ENCODE data around the gene NTF3. TPM values are rescaled to one million over a fixed set of nuclear protein-coding genes. Genes with fewer than 3 reads are reported as not detected.

Gene NTF3
- total RNA-seq, 1 experiment from 2014 or later = not detected

DNA sequence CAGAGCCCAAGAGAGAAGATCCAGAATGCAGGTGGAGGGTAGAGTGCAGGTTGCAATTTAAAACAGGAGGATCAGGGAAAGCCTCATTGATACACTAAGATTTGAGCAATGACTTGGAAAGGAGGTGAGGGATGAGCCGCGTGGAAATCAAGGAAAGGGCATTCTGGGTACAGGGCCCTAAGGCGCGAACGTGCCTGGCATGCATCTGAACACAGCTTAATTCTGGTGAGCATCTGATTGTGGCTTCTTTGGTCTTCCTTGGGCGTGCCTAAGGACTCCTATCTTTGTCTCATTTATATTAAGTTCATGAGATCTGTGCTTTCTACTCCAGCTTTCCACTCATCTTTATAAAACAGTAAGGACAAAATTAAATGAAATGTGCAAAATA, 79.3 kb downstream of the NTF3 start:
- H3K27me3 ChIP-seq = no peaks in the 10 kb centered on the region
- H3K36me3 ChIP-seq = no peaks in the 10 kb centered on the region
- no peak overlapping the region for H3K4me3 ChIP-seq
- no peaks in the 10 kb centered on the region for H3K9me3 ChIP-seq
- no peak for DNase-seq

DNA sequence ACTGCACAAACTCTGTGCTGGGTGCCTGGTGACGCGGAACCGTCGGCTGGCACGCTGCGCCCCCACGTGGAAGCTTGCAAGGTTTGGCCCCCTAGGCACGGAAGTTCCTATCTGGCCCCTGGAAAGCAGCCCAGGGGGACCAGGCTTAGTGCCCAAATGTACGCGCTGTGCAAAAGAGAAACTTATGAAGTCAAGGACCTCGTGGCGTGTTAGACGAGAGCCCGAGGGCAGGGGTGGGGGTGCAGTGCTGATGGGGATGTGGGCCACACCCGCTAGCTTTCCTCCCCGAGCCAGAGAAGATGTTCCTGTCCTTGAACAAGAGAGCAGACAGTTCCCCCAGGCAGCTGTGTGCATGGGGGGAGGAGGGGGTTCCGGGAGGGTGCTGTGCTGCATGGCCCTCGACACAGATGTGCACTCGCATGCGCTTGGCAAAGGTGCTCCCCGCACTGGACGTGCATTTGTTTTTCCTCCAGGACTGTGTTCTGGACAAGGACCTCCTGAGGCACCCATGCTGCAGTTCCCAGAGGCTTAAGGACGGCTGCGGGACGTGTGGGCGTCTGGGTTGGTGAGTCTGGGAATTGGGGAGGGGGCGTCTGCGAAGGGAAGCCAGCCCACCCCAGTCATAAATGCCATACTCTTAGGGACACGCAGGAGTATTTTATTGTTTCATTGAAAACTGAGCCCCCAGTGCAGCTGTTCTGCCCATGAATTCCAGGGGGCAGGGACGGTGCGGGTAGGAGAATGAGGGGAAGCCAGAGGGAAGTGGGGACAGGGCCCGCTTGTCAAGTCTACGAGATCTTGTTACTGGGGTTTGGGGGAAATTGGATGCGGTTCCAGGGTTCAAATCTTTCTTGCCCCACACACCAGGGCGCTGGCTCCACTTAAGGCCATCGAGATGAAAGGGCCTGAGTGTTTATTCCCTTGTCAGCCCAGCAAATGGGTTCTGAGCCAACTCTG, 80.0 kb downstream of the NTF3 start:
- H3K27me3 ChIP-seq = no peaks in the 10 kb centered on the region
- H3K4me3 ChIP-seq = no peak overlapping the region
- H3K9me3 ChIP-seq = no peaks in the 10 kb centered on the region
- H3K36me3 ChIP-seq = no peaks in the 10 kb centered on the region
- DNase-seq = peak; percentile 37

DNA sequence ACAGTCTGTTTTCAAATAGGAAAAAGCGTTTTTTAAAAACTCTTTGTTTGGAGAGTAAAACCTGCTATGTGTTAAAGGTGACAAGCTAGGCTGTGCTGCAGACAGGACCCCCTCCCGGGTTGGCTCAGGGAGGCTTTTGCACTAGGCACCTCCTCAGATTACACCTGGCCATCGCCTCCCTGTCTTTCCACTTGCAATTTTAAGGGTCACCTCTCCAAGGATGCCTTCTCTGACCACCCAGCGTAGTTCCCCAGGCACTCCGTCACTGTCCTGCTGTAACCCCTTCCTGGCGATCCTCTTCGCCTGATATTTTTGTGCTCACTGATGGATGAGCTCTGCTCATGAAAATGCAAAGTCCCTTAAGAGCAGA, 80.7 kb downstream of the NTF3 start:
- H3K36me3 ChIP-seq = no peaks in the 10 kb centered on the region
- H3K27me3 ChIP-seq = no peaks in the 10 kb centered on the region
- DNase-seq = no peak
- no peak overlapping the region for H3K4me3 ChIP-seq
- H3K9me3 ChIP-seq = no peaks in the 10 kb centered on the region

DNA sequence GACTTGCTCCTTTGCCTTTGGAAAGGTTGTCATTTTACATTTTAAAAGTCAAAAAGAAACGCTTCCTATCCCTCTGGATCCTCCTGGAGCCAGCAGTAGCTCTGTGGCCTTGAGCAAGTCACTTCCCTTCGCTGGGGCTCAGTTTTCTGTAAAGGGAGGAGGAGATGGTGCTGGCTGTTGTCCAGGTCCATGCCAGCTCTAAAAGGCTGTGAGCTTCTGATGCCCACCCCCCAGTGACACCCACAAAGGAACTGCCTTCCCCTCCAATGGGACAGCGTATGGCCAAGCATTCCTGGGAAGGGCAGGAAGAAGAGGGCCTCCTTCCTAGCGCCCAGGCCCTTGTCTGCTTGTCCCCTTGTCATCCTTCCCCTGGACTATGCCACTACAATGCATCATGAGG, 81.5 kb downstream of the NTF3 start:
- Histone ChIP-seq H3K9me3 (no peaks in the 10 kb centered on the region), H3K27me3 (no peaks in the 10 kb centered on the region), H3K36me3 (no peaks in the 10 kb centered on the region), H3K4me3 (no peak overlapping the region)
- DNase-seq = no peak

DNA sequence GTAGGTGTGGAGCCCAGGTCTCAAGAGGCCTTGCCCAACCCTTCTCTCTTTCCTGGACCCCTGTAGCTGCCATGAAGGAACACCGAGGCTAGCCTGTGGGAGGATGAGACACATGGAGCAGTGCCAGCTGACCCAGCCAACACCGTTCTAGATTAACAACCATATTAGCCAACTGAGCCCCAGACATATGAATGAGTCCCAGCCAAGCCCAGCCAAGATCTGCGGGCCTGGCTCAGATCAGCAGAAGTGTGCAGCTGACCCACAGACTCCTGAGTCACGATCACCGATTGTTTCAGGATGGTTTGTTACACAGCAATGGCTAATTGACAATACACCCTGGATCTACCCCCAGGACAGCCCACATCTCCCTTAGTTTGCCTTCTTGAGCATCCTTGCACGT, 82.1 kb downstream of the NTF3 start:
- peak; percentile 20 for DNase-seq
- Histone ChIP-seq H3K27me3 (no peaks in the 10 kb centered on the region), H3K9me3 (no peaks in the 10 kb centered on the region), H3K36me3 (no peaks in the 10 kb centered on the region), H3K4me3 (no peak overlapping the region)

DNA sequence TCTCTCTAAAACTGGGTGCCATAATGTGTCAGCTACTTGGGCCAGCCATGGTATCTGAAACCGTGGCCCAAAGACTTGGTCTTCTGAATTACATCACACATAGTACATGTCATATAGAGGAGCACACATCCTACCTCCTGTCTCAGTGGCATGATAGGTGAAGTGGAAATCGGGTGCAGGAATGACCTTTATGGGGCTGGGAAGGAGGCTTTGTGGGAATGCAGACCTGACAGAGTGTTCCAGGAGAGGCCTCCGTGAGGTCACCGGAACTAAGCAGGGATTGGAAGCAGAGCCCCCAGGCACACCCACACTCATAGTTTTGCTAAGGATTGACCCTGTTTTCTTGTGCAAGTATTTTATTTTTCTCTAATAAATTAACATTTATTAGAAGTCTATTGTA, 82.6 kb downstream of the NTF3 start:
- Histone ChIP-seq H3K27me3 (no peaks in the 10 kb centered on the region), H3K9me3 (no peaks in the 10 kb centered on the region), H3K36me3 (no peaks in the 10 kb centered on the region), H3K4me3 (no peak overlapping the region)
- no peak for DNase-seq

DNA sequence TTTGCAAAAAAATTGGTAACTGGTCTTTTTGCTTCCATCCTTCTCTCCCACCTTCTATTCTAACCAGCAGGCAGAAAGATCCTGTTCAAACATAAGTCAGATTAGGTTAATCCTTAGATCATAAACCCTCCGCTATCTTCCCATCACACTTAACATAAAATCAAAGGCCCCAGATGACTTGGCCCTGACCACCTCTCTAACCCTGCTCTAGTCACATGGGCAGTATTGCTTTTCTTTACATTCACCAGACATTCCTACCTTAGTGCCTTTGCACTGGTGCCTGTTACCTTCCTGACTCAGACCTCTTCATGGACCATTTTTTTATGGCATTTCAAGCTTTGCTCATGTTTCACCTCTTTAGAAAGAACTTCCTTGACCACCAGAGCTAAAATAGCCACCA, 83.5 kb downstream of the NTF3 start:
- H3K36me3 ChIP-seq = no peaks in the 10 kb centered on the region
- H3K27me3 ChIP-seq = no peaks in the 10 kb centered on the region
- no peak for DNase-seq
- H3K9me3 ChIP-seq = no peaks in the 10 kb centered on the region
- no peak overlapping the region for H3K4me3 ChIP-seq

DNA sequence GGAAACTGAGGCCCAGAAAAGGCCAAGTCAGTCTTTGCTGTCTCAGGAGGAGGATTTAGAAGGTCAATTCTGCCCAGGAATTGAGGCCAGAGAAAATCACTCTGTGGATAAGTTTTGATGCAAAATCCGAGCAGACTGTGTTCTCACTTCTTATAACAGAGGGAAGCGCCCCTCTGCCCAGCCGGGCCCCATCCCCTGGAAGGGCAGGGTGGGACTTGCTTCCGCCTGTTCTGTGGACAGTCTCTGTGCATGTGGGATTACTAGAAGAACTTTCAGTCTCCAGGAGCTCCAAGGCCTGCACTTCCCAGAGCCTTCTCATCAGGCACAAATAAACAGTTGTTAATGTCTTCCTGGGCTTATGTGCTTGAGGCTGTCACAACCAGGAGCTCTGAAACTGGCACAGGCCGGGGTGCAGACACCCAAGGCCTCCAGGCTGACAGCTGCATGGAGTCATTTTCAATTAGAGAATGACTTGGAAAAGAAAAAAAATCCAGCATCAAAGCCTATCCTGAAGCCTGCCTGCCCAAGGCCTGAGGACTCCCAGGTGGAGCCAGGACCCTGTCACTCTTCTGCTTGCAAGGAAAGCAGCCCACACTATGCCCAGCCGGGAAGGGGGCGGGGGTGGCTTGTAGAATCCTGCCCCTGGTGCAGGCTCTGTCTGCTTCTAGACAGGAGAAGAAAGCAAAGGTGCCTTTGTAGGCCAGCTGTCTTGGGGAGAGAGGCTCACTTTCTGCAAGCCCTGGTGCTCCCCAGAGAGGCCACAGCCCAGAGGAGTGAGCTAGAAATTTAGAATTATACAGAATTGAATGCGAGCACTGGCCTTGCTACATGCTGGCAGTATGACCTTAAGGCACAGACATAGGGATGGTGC, 84.7 kb downstream of the NTF3 start:
- no peak for DNase-seq
- no peaks in the 10 kb centered on the region for H3K27me3 ChIP-seq
- no peaks in the 10 kb centered on the region for H3K9me3 ChIP-seq
- no peaks in the 10 kb centered on the region for H3K36me3 ChIP-seq
- H3K4me3 ChIP-seq = no peak overlapping the region

DNA sequence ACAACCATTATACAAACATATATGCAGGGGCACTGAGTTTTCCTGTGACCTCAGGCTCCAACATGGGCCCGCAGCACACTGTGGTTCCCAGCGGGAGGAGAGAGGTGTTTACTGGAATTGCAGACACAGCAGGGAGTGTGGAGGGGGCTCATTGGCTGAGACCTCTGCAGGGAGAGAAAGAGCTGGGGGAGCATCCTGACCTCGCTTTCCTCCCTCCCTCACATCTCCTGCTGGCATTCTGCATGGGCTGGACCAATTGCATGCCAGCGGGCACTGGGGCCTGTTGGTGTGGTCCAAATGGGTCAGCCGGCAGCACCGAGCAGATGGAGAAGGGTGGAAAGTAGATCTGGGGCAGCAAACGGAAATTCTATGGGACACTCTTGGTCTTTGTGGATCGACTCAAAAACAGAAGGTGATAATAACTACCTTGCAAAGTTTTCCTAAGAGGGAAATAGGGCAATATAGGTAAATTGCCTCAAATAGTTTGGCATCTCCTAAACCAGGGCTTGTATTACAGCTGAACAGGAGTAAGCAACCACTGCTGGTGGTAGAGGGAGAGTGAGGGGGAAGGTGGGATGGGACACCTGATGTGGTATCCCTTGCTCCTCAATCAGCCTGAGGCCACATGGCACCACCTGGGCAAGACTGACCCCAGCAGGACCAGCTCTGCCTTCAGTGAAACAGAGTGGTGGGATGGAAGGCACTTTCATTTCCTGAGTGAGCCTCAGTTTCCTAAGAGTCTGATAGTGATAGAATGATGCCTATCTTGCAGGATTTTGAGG, 86.9 kb downstream of the NTF3 start:
- Histone ChIP-seq H3K36me3 (no peaks in the 10 kb centered on the region), H3K9me3 (no peaks in the 10 kb centered on the region), H3K27me3 (no peaks in the 10 kb centered on the region), H3K4me3 (no peak overlapping the region)
- DNase-seq = no peak

DNA sequence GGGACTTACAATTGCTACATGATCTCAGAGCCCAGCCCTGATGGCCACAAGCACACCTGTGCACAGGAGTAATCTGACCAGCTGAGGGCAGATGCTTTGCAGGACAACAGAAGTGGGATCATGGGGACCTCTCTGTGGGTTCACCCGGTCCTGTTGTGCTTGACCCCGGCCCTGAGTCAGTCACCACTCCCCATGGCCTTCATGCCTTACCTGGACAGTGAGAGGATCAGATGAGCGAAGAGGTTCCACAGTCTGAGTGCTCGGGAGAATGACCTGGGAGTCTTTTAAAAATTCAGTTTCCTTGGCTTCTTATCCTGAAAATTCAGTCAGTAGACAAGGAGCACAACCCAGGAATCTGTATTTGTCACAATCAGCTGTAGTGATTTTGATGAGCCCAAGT, 88.1 kb downstream of the NTF3 start:
- no peak for DNase-seq
- no peaks in the 10 kb centered on the region for H3K36me3 ChIP-seq
- no peaks in the 10 kb centered on the region for H3K9me3 ChIP-seq
- H3K4me3 ChIP-seq = no peak overlapping the region
- no peaks in the 10 kb centered on the region for H3K27me3 ChIP-seq

DNA sequence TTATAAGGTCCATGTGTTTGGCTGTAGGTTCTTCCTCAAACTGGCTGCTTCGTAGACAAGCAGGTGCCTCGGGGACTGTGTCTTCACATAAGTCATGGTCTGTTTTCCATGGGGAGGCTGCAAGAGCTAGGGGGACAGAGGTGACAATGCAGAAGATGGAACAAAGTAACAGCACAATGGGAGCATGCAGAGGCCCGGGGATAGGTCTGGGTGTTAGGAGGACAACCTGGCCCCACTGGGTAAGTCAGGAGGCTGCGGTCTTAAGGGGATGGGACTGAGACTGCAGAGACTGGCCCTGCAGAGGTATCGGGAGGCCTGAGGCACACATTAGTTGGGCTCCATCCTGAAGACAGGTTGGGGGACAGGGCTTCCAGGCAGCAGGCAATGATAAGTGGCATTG, 88.9 kb downstream of the NTF3 start:
- H3K27me3 ChIP-seq = no peaks in the 10 kb centered on the region
- no peaks in the 10 kb centered on the region for H3K9me3 ChIP-seq
- no peak for DNase-seq
- H3K36me3 ChIP-seq = no peaks in the 10 kb centered on the region
- H3K4me3 ChIP-seq = no peak overlapping the region

DNA sequence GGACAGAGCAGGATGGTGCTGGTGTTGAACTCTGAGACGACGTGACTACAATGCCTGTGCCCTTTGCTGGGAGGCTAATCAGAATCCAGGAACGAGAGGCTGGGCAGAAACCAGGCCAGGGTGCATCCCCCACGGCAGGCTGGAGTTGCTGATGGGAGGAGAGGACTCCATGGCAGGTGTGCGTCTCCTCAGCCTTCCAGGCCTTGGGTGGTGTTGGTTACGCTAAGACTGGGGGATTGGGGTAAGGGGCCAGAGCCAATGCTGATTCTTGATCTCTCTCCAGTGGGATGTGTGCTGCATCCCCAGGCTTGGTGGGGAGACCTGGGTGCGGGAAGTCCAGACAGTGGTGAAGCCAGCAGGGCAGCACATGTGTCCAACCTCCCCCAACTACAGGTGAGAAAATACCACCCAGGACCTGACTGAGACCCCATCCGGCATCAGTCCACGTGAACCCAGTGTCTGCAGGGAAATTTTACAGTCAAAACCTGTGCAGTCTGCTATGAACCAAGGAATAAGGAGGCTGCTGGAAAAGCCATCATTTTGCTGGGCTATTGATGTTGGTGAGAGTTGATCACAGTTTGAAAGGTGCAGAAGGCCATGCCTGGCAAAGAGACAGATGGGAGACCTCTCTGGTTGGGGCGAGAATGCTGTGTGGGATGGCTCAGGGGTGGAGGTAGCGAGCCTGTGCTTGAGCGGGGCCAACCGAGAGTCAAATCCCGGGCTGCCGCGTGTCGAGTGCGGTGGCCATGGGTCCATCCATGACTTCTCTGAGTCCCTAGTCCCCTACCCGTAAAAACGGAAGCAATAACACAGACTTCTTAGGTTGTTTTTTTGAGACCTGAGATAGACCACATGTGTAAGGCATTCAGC, 89.8 kb downstream of the NTF3 start:
- no peak for DNase-seq
- no peaks in the 10 kb centered on the region for H3K27me3 ChIP-seq
- H3K4me3 ChIP-seq = no peak overlapping the region
- H3K36me3 ChIP-seq = no peaks in the 10 kb centered on the region
- H3K9me3 ChIP-seq = no peaks in the 10 kb centered on the region

DNA sequence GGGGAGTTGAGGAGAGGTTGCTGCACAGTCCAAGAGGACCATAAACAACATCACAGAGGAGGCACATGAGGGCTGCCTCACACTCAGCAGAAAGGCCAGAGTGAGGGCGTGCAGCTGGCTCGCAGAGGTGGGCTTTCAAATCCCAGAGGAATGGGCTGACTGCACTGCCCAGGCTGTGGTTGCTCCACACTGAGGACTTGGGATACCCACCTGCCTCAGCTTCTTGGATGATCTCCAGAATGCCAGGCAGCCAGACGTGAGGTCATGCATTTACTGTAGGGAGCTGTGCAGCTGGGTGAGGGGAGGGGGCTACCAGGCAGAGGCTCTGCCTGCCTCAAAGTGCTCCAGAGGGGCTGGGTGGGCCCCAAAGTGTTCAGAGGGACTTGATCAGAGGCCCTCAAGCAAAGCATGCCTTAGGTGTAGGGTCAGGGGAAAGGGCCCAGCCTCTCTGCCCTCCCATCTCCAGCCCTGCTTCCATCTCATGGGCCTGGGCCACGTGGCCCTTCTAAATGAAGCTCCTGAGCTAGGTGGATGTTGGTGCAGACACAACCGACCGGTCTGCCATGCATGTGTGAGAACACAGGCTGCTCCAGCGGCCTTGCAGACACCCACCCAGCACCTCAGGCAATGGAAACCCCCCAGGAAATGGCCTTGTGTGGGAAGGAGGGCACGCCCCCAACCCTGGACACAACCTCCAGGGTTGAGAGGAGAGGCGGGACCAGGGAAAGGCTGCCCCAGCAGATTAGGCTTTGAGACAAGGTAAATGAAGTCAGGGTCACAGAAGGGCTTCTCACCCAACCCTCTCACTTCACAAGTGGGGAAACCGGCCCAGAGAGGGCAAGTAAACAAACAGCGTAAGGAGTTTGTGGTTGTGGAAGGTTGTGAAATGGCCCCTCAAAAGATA, 90.8 kb downstream of the NTF3 start:
- no peak for DNase-seq

DNA sequence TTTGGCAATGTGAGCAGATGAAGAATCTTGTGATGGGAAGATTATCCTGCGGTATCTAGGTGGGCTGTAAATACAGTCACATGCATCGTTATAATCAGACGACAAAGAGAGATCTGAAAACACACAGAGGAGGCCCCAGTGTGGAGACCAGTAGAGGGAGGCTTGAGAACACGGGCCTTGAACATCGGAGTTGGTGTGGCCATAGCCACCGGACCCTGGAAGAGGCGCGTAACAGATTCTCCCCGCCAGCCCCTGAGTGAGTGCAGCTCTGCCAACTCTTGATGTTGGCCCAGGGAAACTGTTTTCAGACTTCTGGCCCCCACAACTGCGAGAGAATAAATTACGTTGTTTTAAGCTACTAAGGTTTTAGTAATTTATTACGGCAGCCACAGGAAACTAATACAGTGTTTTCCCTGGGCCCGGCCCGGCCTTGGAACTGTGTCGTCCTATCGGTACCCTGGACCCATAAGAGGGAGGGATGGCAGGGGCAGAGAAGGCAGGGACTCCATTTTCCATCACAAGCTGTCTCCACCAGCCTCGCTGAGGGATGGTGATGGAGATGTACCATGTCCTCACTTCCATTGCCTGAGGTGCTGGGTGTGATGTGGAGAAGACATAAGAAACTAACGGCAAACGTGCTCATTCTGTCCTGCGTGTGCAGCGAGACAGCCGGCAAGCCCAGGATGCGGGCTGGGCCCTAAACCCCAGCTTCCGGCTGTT, 91.6 kb downstream of the NTF3 start:
- no peaks in the 10 kb centered on the region for H3K27me3 ChIP-seq
- H3K4me3 ChIP-seq = no peak overlapping the region
- DNase-seq = no peak
- H3K36me3 ChIP-seq = no peaks in the 10 kb centered on the region
- H3K9me3 ChIP-seq = no peaks in the 10 kb centered on the region

More for the DNA sequence above, 90.8 kb downstream of the NTF3 start:
- no peak overlapping the region for H3K4me3 ChIP-seq
- no peaks in the 10 kb centered on the region for H3K9me3 ChIP-seq
- H3K27me3 ChIP-seq = no peaks in the 10 kb centered on the region
- no peaks in the 10 kb centered on the region for H3K36me3 ChIP-seq
